H54 (cell line): ENCODE data around the gene DSCAM.

ENCODE experiments used
- DNase-seq: peaks from one replicate; pipeline ENCODE4 v3.0.0; 2011; ENCODE audit warnings: low spot score, mixed read lengths; ENCODE audit not compliant: insufficient read length
- FAIRE-seq: peaks from 3 replicates; lab custom pipeline; 2011; peaks lifted over from hg19 to GRCh38; lab: Jason Lieb, UNC
- POLR2A ChIP-seq: IDR thresholded peaks from 2 replicates; pipeline ENCODE4 v1.6.1; 2011; ENCODE audit warnings: low read depth, mild to moderate bottlenecking, low read length

The DSCAM gene

DNA sequence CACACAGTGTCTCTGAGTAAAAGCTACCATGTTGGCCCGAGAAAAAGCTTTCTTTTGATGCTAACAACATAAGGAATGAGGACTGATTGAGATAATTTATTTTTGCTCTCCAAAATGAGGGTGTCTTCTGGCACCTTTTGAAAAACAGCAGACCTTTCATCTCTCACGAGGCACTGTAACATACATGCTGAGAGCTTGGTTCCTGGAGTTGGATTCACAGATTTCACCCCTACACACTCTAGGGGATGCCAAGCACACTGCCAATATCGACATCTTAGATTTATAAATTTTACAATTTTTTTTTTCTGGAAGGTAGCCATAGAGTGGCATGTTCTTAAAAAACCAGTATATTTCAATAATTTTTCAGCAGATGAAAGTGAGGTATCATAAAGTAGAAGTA lies 408.3 kb downstream of the DSCAM start:
- TF ChIP-seq POLR2A: no peak
- DNase-seq (no peak), FAIRE-seq (no peak)

DNA sequence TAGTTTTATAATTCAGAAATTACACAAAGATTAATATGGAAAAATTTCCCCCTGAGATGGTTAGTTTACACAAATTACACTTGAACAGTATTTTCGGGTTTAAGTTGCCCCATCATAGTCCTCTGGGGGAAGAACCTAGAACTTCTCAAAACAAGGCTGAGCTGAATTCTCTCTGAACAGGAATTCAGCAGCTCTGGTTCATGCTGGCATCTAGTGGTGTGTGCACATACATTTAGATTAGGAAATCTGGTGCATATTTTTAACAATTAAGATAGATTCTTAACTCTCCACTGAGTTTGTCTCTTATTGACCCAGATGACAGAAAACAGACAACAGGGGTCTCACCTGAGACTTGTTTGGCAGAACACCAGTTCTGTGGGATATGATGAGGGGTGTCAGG lies 410.7 kb downstream of the DSCAM start:
- FAIRE-seq (no peak), DNase-seq (no peak)
- TF ChIP-seq POLR2A: no peak

DNA sequence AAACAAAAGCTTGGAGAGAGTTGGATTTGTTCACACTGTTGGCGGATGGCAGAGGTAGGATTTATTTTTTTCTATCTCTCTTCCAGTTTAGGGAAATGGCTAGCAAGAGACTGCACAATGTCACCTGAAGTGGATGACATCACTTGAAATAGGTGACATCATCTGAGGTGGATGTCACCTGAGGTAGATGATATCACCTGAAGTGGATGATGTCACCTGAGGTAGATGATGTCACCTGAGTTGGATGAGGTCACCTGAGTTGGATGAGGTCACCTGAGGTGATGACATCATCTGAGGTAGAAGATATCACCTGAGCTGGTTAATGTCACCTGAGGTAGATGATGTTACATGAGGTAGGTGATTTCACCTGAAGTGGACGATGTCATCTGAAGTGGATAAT lies 413.4 kb downstream of the DSCAM start:
- TF ChIP-seq POLR2A: no peak
- FAIRE-seq (no peak), DNase-seq (no peak)

DNA sequence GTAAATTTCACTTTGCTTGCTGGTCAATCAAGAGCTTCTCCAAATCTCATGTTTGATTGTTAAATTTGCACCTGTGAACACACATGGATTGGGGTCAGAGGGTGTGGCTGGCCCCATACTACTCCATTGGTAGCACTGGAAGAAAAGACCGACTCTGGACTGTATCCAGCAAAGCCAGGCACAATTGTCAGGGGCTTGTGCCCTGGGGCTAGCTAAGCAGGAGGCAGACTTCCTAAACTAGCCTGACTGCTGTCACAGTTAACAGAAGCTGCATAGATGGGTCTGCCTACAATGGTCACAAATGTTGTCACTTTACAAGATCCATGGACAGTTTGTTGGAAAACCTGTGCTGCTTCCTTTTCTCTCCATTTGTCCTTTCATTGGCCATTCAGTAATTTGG lies 421.0 kb downstream of the DSCAM start:
- DNase-seq (no peak), FAIRE-seq (no peak)
- no peak for TF ChIP-seq POLR2A

DNA sequence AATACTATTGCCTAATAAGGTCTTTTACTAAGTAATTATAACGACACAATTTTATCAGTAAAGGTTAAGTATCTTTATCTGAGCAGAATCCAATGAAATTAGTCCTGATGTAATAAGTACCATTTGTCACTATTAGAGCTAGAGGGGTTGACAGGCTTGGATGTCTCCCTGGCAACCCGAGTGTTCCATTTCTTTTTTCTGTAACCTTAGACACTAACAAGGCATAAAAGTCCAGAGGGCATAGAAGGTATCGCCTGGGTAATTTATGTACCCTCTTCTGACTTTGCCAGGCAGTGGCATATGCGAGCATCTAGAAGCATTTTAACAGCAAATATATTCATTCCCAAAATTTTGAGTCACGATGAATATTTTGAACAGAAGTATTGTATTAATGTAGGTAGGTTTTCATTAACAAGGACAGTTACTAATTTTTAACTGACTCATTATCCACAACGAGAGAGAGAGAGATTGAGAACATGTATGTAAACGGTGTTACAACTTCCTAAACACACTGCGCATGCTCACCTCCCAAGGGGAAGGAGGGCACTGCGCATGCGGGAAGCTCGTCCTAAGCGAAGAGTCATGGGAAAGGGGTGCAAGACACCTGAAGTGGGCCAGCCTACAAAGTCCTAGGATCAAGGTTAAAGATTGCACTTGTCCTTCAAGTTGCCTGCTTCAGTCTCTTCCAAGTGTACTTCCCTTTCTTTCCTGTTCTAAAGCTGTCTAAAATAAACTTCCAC lies 423.9 kb downstream of the DSCAM start:
- no peak for FAIRE-seq
- no peak for TF ChIP-seq POLR2A
- no peak for DNase-seq

DNA sequence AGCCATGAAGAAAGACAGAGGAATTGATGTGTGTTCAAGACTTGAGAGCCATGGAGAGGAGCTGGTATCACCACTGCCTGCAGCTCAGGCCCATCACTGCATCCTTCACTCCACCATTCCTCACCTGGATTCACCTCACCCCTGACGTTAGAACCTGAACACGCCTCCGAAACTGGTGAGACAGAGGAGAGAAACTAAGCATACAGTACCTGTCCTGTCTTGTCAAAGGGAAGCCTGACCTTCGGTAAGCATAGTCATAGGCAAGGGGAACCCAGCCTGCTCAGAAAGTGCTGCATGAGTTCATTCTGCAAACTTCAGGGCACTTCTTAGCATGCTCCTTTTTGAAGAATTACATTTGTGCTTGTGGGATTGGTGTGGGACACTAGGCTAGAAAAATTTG lies 425.8 kb downstream of the DSCAM start:
- no peak for TF ChIP-seq POLR2A
- DNase-seq: no peak
- no peak for FAIRE-seq

DNA sequence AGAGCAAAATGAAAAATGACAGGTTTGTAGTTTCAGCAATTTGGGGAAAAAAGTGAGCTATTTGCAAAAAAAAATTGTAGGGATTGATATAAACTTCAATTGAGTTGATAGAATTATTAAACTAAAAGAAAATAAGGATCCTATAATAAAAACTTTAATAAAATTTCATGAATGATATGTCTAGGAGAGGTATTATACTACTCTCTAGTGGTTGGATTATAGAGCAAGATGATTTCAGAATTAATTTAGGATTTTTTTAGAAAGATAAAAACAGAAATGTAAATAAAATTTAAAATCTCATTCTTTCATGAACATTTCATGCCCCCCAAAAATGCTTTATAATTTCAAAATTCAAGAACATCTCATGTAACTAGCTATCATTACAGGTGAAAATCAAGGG lies 430.4 kb downstream of the DSCAM start:
- no peak for FAIRE-seq
- DNase-seq: no peak
- no peak for TF ChIP-seq POLR2A

DNA sequence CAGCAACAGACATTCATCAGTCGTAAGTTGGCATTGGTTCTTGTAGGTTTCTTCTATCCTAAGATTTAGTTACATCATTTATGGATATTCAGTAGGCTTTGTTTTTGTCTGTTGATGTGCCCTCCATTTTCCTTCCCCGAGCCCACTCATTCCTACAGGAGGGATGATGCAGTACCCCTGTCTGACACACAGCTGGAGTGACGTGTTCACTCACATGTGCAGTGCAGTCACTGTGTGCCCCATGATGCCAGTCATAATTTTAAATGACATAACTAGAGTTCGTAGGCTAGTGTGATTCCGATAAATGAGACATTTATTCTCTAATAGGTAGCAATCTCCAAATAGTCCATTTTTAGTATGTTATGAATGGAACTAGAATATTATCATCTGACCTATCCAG lies 438.4 kb downstream of the DSCAM start:
- DNase-seq (no peak), FAIRE-seq (no peak)
- TF ChIP-seq POLR2A: no peak

DNA sequence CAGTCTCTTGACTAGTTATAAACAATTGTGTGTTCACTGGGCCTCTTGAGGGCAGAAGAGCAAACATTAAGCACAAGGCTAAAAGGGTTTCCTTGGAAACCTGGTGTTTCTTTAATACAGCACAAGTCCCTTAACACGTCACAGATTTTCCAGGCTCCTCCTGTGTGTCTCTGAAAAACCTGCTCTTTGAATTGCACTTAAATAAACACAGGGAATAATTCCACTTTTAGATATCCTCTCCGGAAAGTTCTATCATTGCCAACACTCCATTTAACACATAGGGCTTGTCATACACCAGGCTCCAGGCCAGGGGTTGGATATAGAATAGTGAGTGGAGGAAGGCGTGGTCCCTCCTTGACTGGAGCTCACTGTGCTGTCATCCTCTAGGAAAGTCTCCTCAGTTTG lies 442.6 kb downstream of the DSCAM start:
- DNase-seq: no peak
- no peak for TF ChIP-seq POLR2A
- no peak for FAIRE-seq

DNA sequence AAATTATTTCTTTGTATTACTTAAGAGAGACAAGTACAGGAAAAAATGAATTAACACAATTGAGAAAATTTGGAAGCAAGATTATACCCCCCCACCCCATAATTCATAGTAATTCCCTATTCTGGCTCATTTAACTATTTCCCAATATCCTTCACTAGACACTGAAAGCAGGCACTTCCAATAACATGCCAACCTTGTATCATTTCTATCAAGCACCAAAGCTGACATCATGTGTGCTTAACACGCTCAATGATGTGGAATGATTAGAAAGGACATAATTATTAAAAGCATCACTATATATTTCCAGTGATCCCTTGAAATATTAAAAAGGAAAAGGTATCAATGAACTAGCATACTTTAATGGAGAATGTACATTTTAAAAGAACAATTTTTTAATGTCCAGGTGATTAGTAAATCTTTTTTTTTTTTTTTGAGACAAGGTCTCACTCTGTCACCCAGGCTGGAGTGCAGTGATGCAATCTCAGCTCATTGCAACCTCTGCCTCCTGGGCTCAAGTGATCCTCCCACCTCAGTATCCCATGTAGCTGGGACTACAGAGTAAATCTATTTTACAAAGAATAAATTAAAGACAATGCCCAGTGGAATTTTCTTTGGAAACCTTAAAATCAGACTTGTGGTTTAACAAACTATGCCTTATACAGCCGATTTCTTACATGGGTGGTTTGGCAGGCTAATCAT lies 443.9 kb downstream of the DSCAM start:
- DNase-seq: no peak
- no peak for FAIRE-seq
- TF ChIP-seq POLR2A: no peak

DNA sequence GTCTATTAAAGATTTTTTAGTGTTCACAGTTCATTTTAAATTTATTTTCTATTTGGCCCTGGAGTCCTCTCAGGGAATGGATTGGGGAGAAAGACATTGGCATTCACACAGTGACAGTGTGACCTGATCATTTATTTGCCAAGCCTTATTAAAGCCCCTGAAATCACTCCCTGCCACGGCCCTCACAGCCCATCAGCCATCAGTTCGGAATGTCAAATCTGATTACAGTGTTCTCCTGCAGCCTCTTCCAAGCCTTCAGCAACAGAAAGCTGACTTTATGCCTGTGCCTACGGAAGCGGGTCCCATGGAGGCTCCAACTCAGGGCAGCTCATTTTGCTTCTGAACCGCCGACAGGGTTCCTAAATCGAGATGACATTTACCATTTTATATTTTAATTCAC lies 451.2 kb downstream of the DSCAM start:
- no peak for DNase-seq
- no peak for FAIRE-seq
- TF ChIP-seq POLR2A: no peak

DNA sequence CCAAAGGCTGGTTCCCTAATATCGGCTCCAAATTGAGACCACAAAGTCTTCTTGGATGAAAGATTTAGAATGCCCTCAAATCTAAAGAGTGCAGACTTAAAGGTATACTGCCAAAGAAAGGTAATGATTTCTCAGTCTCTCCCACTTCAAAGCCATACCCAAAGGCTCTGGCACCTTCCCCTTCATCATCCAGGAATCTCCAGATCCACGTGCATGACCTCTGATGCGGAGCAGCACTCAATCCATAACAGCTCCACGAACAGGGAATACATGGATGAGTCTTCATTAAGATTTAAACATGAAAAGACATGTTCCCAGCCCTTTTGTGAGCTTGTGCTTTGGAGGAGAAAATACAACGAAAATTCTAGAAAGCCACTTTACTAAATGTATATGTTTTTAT lies 453.9 kb downstream of the DSCAM start:
- TF ChIP-seq POLR2A: no peak
- DNase-seq (no peak), FAIRE-seq (no peak)

DNA sequence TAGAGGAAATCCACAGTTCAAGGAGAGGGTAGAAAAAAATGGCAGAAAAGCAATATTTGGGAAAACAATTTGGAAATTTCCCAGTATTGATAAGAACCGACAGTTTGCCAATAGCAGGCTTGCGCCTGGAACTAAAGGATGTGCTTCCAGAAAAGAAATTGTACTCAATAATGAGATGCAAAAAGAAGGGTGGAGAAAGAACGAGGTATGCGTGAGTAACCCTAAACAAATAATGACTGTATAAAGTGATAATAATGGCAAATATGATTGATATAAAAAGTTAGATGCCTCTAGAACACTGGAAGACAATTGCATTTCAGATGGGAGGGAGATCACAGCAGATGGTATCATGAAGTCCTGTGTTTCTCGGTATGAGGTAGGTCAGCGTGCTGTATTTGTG lies 458.9 kb downstream of the DSCAM start:
- FAIRE-seq (no peak), DNase-seq (no peak)
- no peak for TF ChIP-seq POLR2A

DNA sequence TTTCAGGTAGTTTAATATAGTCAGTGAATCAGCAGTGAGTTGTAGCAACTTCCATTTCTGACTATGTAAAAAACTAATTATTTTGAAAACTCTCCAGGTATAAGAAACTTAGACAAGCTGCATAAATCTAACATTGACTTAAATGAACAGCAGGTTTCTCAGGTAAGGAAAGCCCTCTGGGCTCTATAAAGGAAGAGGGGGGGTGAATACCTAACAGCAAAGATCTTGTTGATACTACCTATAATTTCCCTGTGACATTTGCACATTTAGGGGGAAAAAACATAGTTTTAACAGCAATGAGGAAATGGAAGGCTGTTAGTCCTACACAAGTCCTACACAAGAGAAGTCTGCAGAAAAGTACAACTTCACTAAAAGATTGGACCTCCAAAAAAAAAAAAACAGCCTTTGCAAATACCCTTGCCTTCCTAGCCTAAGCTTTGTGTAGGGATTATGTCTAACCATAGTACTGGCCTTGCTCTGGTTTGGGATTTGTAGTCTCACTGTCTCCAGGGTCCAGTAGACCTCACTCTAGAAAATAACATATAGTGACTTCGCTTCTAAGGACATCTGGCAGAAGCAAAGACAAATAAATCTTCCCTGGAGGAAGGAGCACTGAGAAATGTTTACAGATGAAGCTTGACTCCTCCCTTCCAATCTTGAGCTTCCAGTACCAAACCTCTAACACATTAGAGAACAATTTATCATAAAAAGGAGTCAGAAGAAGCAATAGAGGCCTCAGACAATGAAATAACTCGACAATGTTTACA lies 459.8 kb downstream of the DSCAM start:
- no peak for TF ChIP-seq POLR2A
- DNase-seq: no peak
- no peak for FAIRE-seq

DNA sequence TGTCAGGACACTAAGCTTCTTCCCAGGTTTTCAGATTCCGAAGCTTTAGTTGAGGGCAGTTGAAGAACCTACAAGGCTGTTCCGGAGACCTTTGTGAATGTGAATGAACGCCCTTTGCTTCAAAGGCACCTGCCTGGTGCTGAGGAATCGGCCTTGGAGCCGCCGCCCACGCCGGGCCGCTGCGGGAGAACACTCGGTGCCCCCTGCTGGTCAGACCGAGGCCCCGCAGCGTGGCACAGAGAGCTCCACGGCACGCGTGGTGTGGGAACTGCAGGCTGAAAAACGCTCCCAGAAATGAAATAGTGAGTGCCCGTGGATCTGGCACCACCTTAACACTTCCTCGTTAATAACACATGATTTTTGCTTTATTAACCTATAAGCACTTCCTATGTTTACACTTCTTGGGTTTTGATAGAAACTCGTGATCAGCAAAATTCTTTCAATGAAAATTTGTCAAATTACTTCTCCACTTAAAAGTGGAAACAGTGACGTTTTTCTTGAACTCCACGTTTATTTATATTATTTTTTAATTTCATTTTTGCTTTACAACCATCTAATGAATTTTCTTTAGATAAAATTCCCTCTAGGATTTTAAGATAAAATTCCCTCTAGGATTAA lies 460.6 kb downstream of the DSCAM start:
- FAIRE-seq: no peak
- TF ChIP-seq POLR2A: no peak
- DNase-seq: peak; percentile 40
